Activated B cell treated with CpG ODN at 0.5 μM for 24 hours (primary cell): ENCODE results near the gene SRCIN1. TPM values are rescaled to one million over a fixed set of nuclear protein-coding genes. Genes with fewer than 3 reads are reported as not detected.

Experiments
- ATAC-seq: fragments of 200-7000 bp; cut with Tn5 transposase; one replicate; pipeline ENCODE4 v1.10.0; 2021; ENCODE audit warnings: low read depth, mild to moderate bottlenecking, moderate library complexity
- CTCF ChIA-PET: fragments of 350-600 bp; sonication (Branson Sonifier 250); formaldehyde crosslinking; loops from one replicate; lab custom pipeline; 2021; ENCODE audit warnings: antibody characterized with exemption; lab: Charles Lee
- POLR2A ChIA-PET: fragments of 350-600 bp; sonication (Branson Sonifier 250); formaldehyde crosslinking; loops from one replicate; lab custom pipeline; 2021; ENCODE audit warnings: antibody characterized with exemption; lab: Charles Lee
- DNase-seq: peaks from one replicate; pipeline ENCODE4 v3.0.0; 2022
- H3K27ac Mint-ChIP-seq: one replicate; pipeline ENCODE4 v1.8.0; 2020; ENCODE audit warnings: mixed read lengths
- H3K27me3 Mint-ChIP-seq: one replicate; pipeline ENCODE4 v1.8.0; 2021; ENCODE audit warnings: mixed read lengths
- H3K36me3 Mint-ChIP-seq: one replicate; pipeline ENCODE4 v1.8.0; 2021; ENCODE audit warnings: low read depth, mixed read lengths
- H3K4me1 Mint-ChIP-seq: one replicate; pipeline ENCODE4 v1.8.0; 2021; ENCODE audit warnings: mixed read lengths
- H3K4me3 Mint-ChIP-seq: one replicate; pipeline ENCODE4 v1.8.0; 2020; ENCODE audit warnings: mild to moderate bottlenecking, mixed read lengths
- H3K9me3 Mint-ChIP-seq: one replicate; pipeline ENCODE4 v1.8.0; 2020; ENCODE audit warnings: mixed read lengths
- CTCF ChIP-seq: fragments of 200-600 bp; IDR thresholded peaks from one replicate; pipeline ENCODE4 v1.8.0; 2022; ENCODE audit warnings: antibody characterized with exemption, mild to moderate bottlenecking
- intact Hi-C: fragments of 100-400 bp; cut with micrococcal nuclease; formaldehyde crosslinking; loops from one replicate; pipeline ENCODE4 v1.15.1; 2024
- total RNA-seq: library from RNA; stranded (reverse); gene quantifications from 2 replicates; pipeline ENCODE4 v1.2.3, GENCODE V29; 2022

Gene SRCIN1
- total RNA-seq, 1 donor from 2014 or later = 0.35 TPM

- no peak for DNase-seq
- TF ChIP-seq CTCF = no peak
- ATAC-seq = no peak
- intact Hi-C loops = no loop called here
- Mint-ChIP-seq H3K4me3 (no peak overlapping the region), H3K9me3 (no peaks in the 10 kb centered on the region), H3K36me3 (no peaks in the 10 kb centered on the region), H3K27me3 (peaks cover 25% of the 10 kb centered on the region), H3K27ac (no peak overlapping the region), H3K4me1 (no peaks in the 10 kb centered on the region)
- ChIA-PET CTCF (interaction anchor here (1.3 kb wide), 1 partner anchor 10 kb away, joined by 7 read pairs; no protein-coding TSS in a partner anchor), POLR2A (no interaction called here)
Measured at GRCh38 chr17:38549285-38549684, 56.5 kb downstream of the SRCIN1 start.

GRCh38 chr17:38547444-38547843 lies 58.3 kb downstream of the SRCIN1 start:
- TF ChIP-seq CTCF = no peak
- no peak overlapping the region for H3K27ac Mint-ChIP-seq
- POLR2A ChIA-PET = interaction anchor here (0.6 kb wide), 2 partner anchors 18 to 52 kb away, joined by 3 read pairs; no protein-coding TSS in a partner anchor
- H3K4me1 Mint-ChIP-seq = no peaks in the 10 kb centered on the region
- DNase-seq = no peak
- intact Hi-C loops = no loop called here
- H3K4me3 Mint-ChIP-seq = no peak overlapping the region
- H3K27me3 Mint-ChIP-seq = peaks cover 28% of the 10 kb centered on the region
- CTCF ChIA-PET = no interaction called here
- H3K9me3 Mint-ChIP-seq = no peaks in the 10 kb centered on the region
- no peaks in the 10 kb centered on the region for H3K36me3 Mint-ChIP-seq
- ATAC-seq = no peak

- DNase-seq = no peak
Measured at GRCh38 chr17:38546396-38546795, 59.4 kb downstream of the SRCIN1 start.

GRCh38 chr17:38545531-38546225 lies 60.1 kb downstream of the SRCIN1 start:
- H3K4me3 Mint-ChIP-seq = no peak overlapping the region
- no peaks in the 10 kb centered on the region for H3K4me1 Mint-ChIP-seq
- ATAC-seq = no peak
- no peak for DNase-seq
- H3K9me3 Mint-ChIP-seq = no peaks in the 10 kb centered on the region
- CTCF ChIA-PET = no interaction called here
- POLR2A ChIA-PET = no interaction called here
- peaks cover 30% of the 10 kb centered on the region for H3K27me3 Mint-ChIP-seq
- TF ChIP-seq CTCF = no peak
- no peaks in the 10 kb centered on the region for H3K36me3 Mint-ChIP-seq
- no peak overlapping the region for H3K27ac Mint-ChIP-seq
- intact Hi-C loops = no loop called here

More at GRCh38 chr17:38546396-38546795, 59.4 kb downstream of the SRCIN1 start:
- Mint-ChIP-seq H3K4me1 (no peaks in the 10 kb centered on the region), H3K9me3 (no peaks in the 10 kb centered on the region), H3K27me3 (peaks cover 26% of the 10 kb centered on the region), H3K4me3 (no peak overlapping the region), H3K36me3 (no peaks in the 10 kb centered on the region), H3K27ac (no peak overlapping the region)
- no peak for TF ChIP-seq CTCF
- ATAC-seq = no peak
- ChIA-PET CTCF (no interaction called here), POLR2A (no interaction called here)
- intact Hi-C loops = no loop called here

GRCh38 chr17:38544839-38545209 lies 60.9 kb downstream of the SRCIN1 start:
- CTCF ChIA-PET = no interaction called here
- no peaks in the 10 kb centered on the region for H3K4me1 Mint-ChIP-seq
- no peaks in the 10 kb centered on the region for H3K36me3 Mint-ChIP-seq
- TF ChIP-seq CTCF = no peak
- no peaks in the 10 kb centered on the region for H3K9me3 Mint-ChIP-seq
- intact Hi-C loops = no loop called here
- H3K4me3 Mint-ChIP-seq = no peak overlapping the region
- peaks cover 33% of the 10 kb centered on the region for H3K27me3 Mint-ChIP-seq
- POLR2A ChIA-PET = no interaction called here
- no peak overlapping the region for H3K27ac Mint-ChIP-seq
- ATAC-seq (no peak), DNase-seq (no peak)
